ENCODE data around the gene ZNF532.

ZNF532 gene

DNA sequence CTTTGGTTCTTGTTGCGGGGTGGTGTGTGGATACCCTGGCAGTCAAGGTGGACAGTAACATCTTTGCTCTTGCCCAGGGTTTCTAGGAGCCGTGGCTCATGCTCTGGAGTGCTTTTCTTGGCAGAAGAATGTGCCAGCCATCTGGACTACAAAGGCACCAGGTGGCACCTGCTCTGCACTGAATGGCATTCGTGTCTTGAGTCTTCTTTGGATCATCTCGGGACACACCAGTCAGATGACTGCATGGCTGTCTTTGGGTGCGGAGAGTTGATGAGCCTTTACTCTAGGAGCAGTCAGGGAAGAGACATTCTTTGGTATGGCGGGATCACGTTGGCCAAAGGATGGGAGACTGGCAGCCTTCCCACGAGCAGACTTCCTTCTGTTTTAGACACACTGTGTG is 170.9 kb downstream of the ZNF532 start:
- no peaks in the 10 kb centered on the region for H3K27me3 ChIP-seq (replicated peaks; ENCODE audit: insufficient read depth, low read length)
- no peaks in the 10 kb centered on the region for H3K36me3 ChIP-seq (replicated peaks; ENCODE audit: insufficient read depth, low read length)
- H3K79me2 ChIP-seq (ENCODE audit: low read length) = no peaks in the 10 kb centered on the region
- H3K4me1 ChIP-seq (ENCODE audit: low read length) = no peaks in the 10 kb centered on the region
- TF ChIP-seq EZH2phosphoT487 (IDR thresholded peaks at IDR 0.05; ENCODE audit: low read length) (no peak), EZH2 (optimal IDR thresholded peaks at IDR 0.05; ENCODE audit: low read depth, low read length) (no peak)
- TF ChIP-seq, protein P1, sequence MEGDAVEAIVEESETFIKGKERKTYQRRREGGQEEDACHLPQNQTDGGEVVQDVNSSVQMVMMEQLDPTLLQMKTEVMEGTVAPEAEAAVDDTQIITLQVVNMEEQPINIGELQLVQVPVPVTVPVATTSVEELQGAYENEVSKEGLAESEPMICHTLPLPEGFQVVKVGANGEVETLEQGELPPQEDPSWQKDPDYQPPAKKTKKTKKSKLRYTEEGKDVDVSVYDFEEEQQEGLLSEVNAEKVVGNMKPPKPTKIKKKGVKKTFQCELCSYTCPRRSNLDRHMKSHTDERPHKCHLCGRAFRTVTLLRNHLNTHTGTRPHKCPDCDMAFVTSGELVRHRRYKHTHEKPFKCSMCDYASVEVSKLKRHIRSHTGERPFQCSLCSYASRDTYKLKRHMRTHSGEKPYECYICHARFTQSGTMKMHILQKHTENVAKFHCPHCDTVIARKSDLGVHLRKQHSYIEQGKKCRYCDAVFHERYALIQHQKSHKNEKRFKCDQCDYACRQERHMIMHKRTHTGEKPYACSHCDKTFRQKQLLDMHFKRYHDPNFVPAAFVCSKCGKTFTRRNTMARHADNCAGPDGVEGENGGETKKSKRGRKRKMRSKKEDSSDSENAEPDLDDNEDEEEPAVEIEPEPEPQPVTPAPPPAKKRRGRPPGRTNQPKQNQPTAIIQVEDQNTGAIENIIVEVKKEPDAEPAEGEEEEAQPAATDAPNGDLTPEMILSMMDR (IDR thresholded peaks at IDR 0.05; ENCODE audit: low read length) = no peak
- no peak overlapping the region for H3K4me3 ChIP-seq (ENCODE audit: low read length)
- H3K9ac ChIP-seq (ENCODE audit: low read length) = no peak overlapping the region
- no peaks in the 10 kb centered on the region for H4K20me1 ChIP-seq (ENCODE audit: insufficient read depth, low read length)
- no peak overlapping the region for H2AFZ ChIP-seq (ENCODE audit: low read length)
- H3F3A ChIP-seq (ENCODE audit: insufficient read depth, low read length) = no peaks in the 10 kb centered on the region
- H3K4me2 ChIP-seq (ENCODE audit: low read depth, low read length) = no peak overlapping the region
- H3K9me2 ChIP-seq (replicated peaks; ENCODE audit: insufficient read depth, low read length) = no peaks in the 10 kb centered on the region
- no peak for DNase-seq
- no peaks in the 10 kb centered on the region for H3K9me3 ChIP-seq (replicated peaks; ENCODE audit: insufficient read depth, low read length)
- no peak overlapping the region for H3K27ac ChIP-seq (ENCODE audit: low read length)
